HG02970 (cell line): Measurements from ENCODE around the gene KSR1.
"Not testable (repeated sequence)": the region's sequence is repeated elsewhere in the genome, so short reads cannot be mapped to it uniquely, and the experiment has no call there.

Source experiments
- ATAC-seq: cut with Tn5 transposase; IDR thresholded peaks from one replicate; pipeline ENCODE4 v1.9.1; 2021; ENCODE audit warnings: mild to moderate bottlenecking, moderate library complexity, moderate number of reproducible peaks; ENCODE audit not compliant: unreplicated experiment, low FRiP score

Gene KSR1

GRCh38 chr17:27425991-27426390 lies 30.3 kb upstream of the KSR1 start:
- ATAC-seq = no peak

- ATAC-seq = not testable (repeated sequence)
Measured at GRCh38 chr17:27426471-27426870, 29.8 kb upstream of the KSR1 start.

- ATAC-seq = not testable (repeated sequence)
Measured at GRCh38 chr17:27427166-27427862, 28.9 kb upstream of the KSR1 start.

DNA sequence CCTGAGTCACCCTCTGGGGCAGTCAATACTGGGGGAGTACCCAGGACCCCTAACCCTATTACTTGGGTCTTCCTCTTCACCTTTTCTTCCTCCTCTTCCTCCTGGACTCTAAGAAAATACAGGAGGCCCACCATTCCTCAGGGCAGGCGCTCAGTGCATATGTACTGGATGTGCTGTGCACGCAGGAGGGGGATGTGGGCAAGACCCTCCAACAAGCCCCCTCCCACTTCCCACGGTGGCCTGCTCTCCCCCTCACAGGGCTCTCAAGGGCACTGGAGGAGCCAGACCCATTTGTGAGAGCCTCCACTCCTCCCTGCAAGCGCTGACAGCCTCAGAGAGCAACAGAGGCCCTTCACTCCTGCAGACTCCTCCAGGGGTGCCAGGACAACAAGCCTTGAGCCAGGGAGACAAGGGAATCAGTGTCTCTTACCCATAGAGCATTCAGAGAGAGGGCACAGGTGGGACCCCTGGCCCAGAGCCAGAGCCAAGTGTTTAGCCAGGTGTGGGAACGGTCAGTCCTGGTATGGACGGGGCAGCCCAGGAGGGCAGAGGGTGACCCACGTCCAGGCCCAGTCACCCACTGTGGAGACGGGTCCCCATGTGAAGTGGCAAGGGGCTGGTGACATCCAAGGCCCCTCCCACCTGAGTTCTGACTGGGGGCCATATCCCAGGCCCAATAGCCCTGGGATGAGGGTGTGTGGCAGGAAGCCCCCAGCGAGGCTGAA lies 27.3 kb upstream of the KSR1 start:
- no peak for ATAC-seq

DNA sequence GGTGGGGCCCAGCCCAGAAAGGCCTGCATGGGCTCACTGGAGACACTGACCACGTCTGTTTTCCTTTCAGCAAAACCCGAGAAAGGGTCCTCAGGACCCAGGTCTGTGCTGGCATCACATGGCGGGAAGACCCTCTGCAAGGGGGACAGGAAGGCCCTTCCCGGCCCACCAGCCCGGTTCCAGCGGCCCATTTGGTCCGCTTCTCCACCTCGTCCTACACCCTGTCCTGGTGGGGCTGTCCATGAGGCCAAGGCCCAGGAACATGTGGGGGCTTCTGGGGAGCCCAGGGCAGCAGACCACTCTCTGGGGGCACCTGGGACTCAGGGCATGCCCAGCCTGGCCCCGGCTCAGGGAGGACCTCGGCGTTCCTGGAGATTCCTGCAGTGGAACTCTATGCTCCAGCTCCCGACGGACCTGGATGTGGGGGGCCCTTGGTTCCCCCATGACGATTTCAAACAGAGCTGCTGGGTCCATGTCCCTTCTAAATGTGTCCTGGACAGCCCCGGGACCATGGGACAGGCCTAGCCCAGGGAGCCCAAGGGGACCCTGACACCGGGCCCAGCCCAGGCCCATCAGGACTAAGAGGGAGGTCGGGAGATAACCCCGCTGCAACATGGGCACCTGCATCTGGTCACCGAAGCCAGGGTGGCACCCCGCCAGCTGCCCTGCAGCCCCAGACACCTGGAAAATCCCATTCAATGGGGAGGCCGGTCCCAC lies 26.4 kb upstream of the KSR1 start:
- ATAC-seq = no peak

- no peak for ATAC-seq
Measured at GRCh38 chr17:27430383-27430840, 25.8 kb upstream of the KSR1 start.

- ATAC-seq = no peak
Measured at GRCh38 chr17:27430882-27431491, 25.3 kb upstream of the KSR1 start.

DNA sequence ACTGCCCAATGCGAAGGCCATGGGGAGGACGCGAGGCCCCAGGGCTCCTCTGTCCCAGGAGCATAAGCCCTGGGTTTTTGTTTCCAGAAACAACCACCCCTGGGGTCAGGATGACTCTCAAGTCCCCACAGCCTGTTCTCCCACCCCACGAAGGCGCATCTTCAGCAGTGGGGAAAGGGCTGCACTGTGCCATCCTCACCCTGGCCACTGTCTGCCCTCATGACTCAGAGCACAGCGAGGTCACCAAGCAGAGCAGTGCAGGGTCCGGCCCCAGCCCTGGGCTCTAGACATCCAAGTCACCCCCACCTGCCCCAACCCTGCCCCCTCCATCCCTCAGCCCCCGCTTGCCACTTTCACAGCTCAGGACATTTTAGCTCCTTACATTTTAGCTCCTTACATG lies 22.7 kb upstream of the KSR1 start:
- ATAC-seq = no peak

GRCh38 chr17:27435431-27436070 lies 20.7 kb upstream of the KSR1 start:
- not testable (repeated sequence) for ATAC-seq

DNA sequence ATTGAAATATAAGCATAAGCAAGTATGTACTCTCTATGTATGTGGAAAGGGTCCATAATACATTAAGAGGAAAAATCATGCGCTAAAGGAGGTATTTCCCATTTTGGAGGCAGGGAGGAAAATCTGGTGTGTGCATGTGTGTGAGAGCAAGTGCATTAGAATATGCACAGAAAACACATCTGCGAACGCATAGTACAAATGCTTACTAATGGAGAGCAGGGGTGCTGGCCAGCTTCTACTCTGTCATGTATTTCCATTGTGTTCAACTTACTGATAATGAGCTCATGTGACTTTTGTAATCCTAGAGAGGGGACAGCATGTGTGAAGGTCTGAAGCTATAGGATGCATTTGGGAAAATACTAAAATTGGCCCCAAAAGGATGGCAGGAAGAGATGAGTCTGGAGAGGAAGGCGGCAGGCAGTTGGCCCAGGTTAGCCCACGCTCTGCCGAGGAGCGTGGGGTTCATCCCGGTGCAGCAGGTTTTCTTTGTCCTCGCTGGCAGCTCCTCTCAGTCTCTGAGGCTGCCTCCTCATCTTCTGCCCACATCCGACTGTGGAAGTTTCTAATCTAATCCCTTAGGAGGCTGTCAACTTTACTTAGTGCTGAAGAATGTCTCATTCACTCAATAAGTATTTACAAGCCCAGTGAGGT lies 17.8 kb upstream of the KSR1 start:
- ATAC-seq = no peak

DNA sequence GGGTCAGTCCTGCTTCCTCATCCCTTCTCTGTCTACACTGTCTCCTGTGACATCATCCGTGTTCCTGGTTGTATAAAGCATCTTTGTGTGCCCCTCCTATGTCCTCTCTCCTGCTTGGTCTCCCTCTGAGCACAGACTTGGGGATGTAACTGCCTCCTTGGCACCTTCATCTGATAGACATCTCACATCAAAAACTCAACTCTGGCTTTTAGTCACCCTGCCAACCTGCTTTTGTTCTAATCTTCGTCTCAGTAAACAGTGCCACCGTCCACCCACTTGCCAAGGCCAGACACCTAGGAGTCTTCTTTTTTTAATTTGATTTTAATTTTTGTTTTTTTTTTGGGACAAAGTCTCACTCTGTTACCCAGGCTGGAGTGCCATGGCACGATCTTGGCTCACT lies 16.9 kb upstream of the KSR1 start:
- no peak for ATAC-seq

DNA sequence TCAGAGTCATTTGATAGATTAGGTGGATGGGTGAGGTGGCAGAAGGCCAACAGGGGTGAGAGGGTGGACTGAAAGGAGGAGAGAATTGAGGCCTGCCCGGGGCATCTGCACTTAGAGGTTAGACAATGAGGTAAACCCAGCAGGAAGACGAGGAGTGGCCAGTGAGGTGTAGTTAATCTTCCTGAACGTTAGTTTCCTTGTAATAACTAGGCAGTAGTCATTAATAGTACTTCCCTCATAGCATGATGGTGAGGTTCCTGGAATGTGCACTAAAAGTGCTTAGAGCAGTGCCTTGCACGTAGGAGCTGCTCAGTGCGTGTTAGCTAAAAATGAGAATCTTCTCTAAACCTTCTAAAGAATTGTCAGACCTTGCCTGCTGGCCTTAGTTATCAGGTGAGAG lies 13.5 kb upstream of the KSR1 start:
- no peak for ATAC-seq

DNA sequence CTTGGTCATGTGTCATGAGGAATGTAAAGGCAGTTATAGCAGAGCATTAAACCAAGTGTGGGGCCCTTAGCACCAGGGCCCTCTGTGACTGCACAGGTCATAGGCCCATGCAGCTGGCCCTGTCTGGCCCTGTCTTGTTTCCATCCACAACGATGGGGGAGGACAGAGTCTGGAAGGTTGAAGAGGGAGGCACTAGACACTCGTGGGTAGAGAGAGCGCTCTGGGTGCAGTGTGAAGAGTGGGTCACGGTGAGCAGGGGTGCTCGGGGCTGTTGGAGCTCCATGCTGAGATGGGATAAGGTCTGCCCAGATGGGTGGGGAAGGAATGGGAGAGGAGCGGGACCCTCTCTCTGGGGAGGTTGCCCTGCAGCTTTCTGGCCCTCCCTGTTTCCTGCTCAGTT lies 12.8 kb upstream of the KSR1 start:
- ATAC-seq = no peak

GRCh38 chr17:27445971-27446370 lies 10.3 kb upstream of the KSR1 start:
- no peak for ATAC-seq

- ATAC-seq = no peak
Measured at GRCh38 chr17:27446569-27447301, 9.5 kb upstream of the KSR1 start.

DNA sequence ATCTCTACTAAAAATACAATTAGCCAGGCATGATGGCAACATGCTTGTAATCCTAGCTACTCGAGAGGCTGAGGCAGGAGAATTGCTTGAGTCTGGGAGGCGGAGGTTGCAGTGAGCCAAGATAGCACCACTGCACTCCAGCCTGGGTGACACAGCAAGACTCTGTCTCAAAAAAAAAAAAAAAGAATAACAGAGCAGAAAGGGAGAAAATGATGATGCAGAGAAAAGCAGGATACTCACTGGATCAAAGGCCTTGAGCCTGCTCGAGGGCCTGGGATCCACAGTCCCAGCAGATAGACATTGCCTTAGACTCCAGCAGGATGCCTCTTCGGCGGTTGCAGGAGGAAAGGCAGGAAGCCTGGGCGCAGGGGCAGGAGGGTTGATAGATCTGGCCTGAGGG lies 7.7 kb upstream of the KSR1 start:
- not testable (repeated sequence) for ATAC-seq

DNA sequence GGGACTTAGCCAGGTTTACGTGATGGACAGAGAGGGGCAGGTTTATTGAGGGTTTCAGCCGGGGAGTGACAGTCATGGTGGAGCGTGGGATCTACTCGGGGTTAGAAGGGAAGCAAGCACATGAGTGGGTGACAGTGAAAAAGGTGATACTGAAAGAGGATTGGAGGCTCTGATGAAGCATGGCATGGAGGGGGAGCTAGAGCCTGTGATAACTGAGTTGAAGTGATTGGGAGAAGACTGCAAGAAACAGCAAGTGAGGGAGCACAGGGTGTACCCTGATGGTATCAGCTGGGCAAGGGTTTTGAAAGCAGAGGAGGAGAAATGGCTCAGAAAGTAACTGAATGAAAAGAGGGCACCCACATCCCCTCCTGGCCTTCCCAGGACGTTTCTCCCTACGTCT lies 6.7 kb upstream of the KSR1 start:
- ATAC-seq = no peak

DNA sequence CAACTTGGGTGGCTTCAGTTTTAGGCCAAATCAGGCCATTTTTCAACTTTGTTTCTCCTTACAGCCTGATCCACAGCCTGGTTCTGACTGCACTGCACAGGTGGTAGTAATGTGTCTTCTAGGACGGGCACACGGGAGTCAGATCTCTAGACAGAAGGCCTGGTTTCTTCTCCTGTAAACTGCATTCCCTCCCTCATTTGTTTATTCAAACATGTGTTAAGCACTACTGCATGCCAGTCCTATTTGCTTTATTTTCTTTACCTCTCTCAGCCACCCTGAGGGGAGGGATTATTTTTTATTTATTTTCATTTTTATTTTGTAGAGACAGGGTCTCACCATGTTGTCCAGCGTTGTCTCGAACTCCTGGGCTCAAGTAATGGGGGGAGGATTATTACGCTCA lies 6.3 kb upstream of the KSR1 start:
- ATAC-seq = no peak

DNA sequence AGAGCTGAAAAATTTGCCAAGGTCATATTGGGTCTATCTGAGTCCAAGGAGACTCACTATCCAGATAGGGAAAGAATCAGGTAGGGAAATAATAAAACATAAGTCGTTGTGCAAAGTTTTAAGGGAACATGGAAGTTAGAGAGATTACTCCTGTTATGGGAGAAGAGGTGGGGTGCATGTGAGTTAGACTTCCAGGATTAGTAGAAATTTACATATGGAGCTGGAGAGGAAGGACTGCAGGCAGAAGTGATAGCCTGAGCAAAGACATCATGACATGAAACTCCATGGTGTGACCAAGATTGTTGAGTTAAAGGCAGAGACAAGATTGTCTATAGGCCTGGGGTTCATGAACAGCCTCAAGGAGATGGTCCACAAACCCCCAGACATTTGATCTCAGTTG lies 5.8 kb upstream of the KSR1 start:
- no peak for ATAC-seq
